Measurements from ENCODE around the gene ZSCAN21. TPM values are rescaled to one million over a fixed set of nuclear protein-coding genes. Genes with fewer than 3 reads are reported as not detected.
A peak's percentile ranks its signal among the peaks of the same experiment; 100 is the strongest.

ZSCAN21 gene
- total RNA-seq, 2 experiments from 2014 or later = 5.6 to 7.5 TPM

GRCh38 chr7:100081535-100082102, 32.0 kb downstream of the ZSCAN21 start, which contains the start of gene ZNF3:
Gene ZNF3, minus strand, starts transcription at chr7:100081723. Its CDS starts 4,366 bp downstream, at chr7:100077357.
- peak within 1 kb of the TSS; percentile 80 for H3K4me2 ChIP-seq (ENCODE audit: low read length)
- H3K27ac ChIP-seq (ENCODE audit: low read depth, low read length, poor library complexity, severe bottlenecking) = peak within 1 kb of the TSS; percentile 64
- intact Hi-C loops (cut with micrococcal nuclease; ENCODE audit: unreplicated experiment) = loop anchor here (1.0 to 10.0 kb wide), 4 partner anchors 32 to 803 kb away; partner anchors contain the start of genes MBLAC1, UFSP1 and ZSCAN21
- H4K20me1 ChIP-seq (ENCODE audit: insufficient read depth, low read length) = no peaks in the 10 kb centered on the region
- H2AFZ ChIP-seq (ENCODE audit: low read length) = peak within 1 kb of the TSS; percentile 90
- H3K79me2 ChIP-seq (ENCODE audit: insufficient read depth, low read depth, low read length) = peaks cover 11% of the 10 kb centered on the region; the same call in 1 of the 2 replicates
- H3K4me3 ChIP-seq (ENCODE audit: low read depth, low read length, poor library complexity, severe bottlenecking) = peak within 1 kb of the TSS; percentile 73
- H3K9me3 ChIP-seq (ENCODE audit: low read length) = no peaks in the 10 kb centered on the region
- TF ChIP-seq CTCF (conservative IDR thresholded peaks at IDR 0.05; ENCODE audit: low read length) (peak; percentile 96), EZH2phosphoT487 (IDR thresholded peaks at IDR 0.05; ENCODE audit: borderline replicate concordance, low read depth, low read length) (no peak)
- ChIA-PET POLR2A (interaction anchor here (0.6 to 1.2 kb wide), 5 partner anchors 16 to 145 kb away, joined by 3 to 5 read pairs (median 4); partner anchors contain the start of gene ZSCAN21), CTCF (ENCODE audit: unreplicated experiment) (no interaction called here)
- DNase-seq (ENCODE audit: low spot score) = peak; percentile 97
- no peaks in the 10 kb centered on the region for H3K9me2 ChIP-seq (ENCODE audit: insufficient read depth, low read length)
- no TSS peak for BruUV-seq (replicated peaks)
- H3K4me1 ChIP-seq (ENCODE audit: insufficient read depth, low read length, poor library complexity, severe bottlenecking) = peaks cover 22% of the 10 kb centered on the region
- H3K36me3 ChIP-seq (ENCODE audit: insufficient read depth, low read length) = peaks cover 10% of the 10 kb centered on the region; the same call in 1 of the 2 replicates

GRCh38 chr7:100082978-100083377, 33.4 kb downstream of the ZSCAN21 start:
- H2AFZ ChIP-seq (ENCODE audit: low read length) = peak overlapping the region; percentile 90
- no peaks in the 10 kb centered on the region for H4K20me1 ChIP-seq (ENCODE audit: insufficient read depth, low read length)
- intact Hi-C loops (cut with micrococcal nuclease; ENCODE audit: unreplicated experiment) = loop anchor here (5.0 to 10.0 kb wide), 2 partner anchors 44 to 802 kb away; partner anchors contain the start of genes MBLAC1 and UFSP1
- ChIA-PET CTCF (ENCODE audit: unreplicated experiment) (interaction anchor here (0.5 to 1.0 kb wide), 5 partner anchors 19 to 346 kb away, joined by 3 to 5 read pairs (median 4); partner anchors contain the start of gene AP4M1), POLR2A (interaction anchor here (0.6 to 1.2 kb wide), 11 partner anchors 8 to 397 kb away, joined by 3 to 5 read pairs (median 3); partner anchors contain the start of genes MBLAC1, TRIM4 and ZSCAN21)
- peak overlapping the region; percentile 73 for H3K4me3 ChIP-seq (ENCODE audit: low read depth, low read length, poor library complexity, severe bottlenecking)
- BruUV-seq (replicated peaks) = no TSS peak
- H3K4me2 ChIP-seq (ENCODE audit: low read length) = peak overlapping the region; percentile 80
- TF ChIP-seq EZH2phosphoT487 (IDR thresholded peaks at IDR 0.05; ENCODE audit: borderline replicate concordance, low read depth, low read length) = no peak
- TF ChIP-seq CTCF (conservative IDR thresholded peaks at IDR 0.05; ENCODE audit: low read length) = no peak
- H3K79me2 ChIP-seq (ENCODE audit: insufficient read depth, low read depth, low read length) = peaks cover 13% of the 10 kb centered on the region; the same call in 1 of the 2 replicates
- DNase-seq (ENCODE audit: low spot score) = no peak
- H3K9me2 ChIP-seq (ENCODE audit: insufficient read depth, low read length) = no peaks in the 10 kb centered on the region
- H3K9me3 ChIP-seq (ENCODE audit: low read length) = no peaks in the 10 kb centered on the region
- H3K4me1 ChIP-seq (ENCODE audit: insufficient read depth, low read length, poor library complexity, severe bottlenecking) = peaks cover 24% of the 10 kb centered on the region
- peaks cover 5% of the 10 kb centered on the region; the same call in 1 of the 2 replicates for H3K36me3 ChIP-seq (ENCODE audit: insufficient read depth, low read length)
- H3K27ac ChIP-seq (ENCODE audit: low read depth, low read length, poor library complexity, severe bottlenecking) = peak overlapping the region; percentile 64
